Smooth muscle cell (in vitro differentiated cells): Measurements from ENCODE around the gene HTD2. TPM values are rescaled to one million over a fixed set of nuclear protein-coding genes. Genes with fewer than 3 reads are reported as not detected.

Source experiments
- DNase-seq: peaks from one replicate; lab custom pipeline; 2025; ENCODE audit not compliant: unreplicated experiment; lab: John Stamatoyannopoulos, UW
- H2AFZ ChIP-seq: fragments of 200-600 bp; sonication (generic); 2 replicates; pipeline ENCODE4 v1.6.0; 2016; ENCODE audit warnings: antibody characterized with exemption, low read depth, mild to moderate bottlenecking
- H3F3A ChIP-seq: fragments of 200-600 bp; sonication (generic); 2 replicates; pipeline ENCODE4 v1.6.0; 2017; ENCODE audit warnings: antibody characterized with exemption, low read depth
- H3K27ac ChIP-seq: fragments of 200-600 bp; sonication (generic); 2 replicates; pipeline ENCODE4 v1.5.1; 2016; ENCODE audit warnings: low read depth, mild to moderate bottlenecking
- H3K27me3 ChIP-seq: fragments of 200-600 bp; sonication (generic); 2 replicates; pipeline ENCODE4 v1.6.1; 2016; ENCODE audit warnings: low read depth, mild to moderate bottlenecking
- H3K36me3 ChIP-seq: fragments of 200-600 bp; sonication (generic); 2 replicates; pipeline ENCODE4 v1.5.1; 2016; ENCODE audit warnings: low read depth
- H3K4me1 ChIP-seq: fragments of 200-600 bp; sonication (generic); 2 replicates; pipeline ENCODE4 v1.5.1; 2016; ENCODE audit warnings: low read depth
- H3K4me2 ChIP-seq: fragments of 200-600 bp; sonication (generic); 2 replicates; pipeline ENCODE4 v1.6.0; 2016; ENCODE audit warnings: mild to moderate bottlenecking
- H3K4me3 ChIP-seq: fragments of 200-600 bp; sonication (generic); 2 replicates; pipeline ENCODE4 v1.5.1; 2016; ENCODE audit warnings: mild to moderate bottlenecking
- H3K79me2 ChIP-seq: fragments of 200-600 bp; sonication (generic); 2 replicates; pipeline ENCODE4 v1.6.0; 2016; ENCODE audit warnings: low read depth, mild to moderate bottlenecking
- H3K9ac ChIP-seq: fragments of 200-600 bp; sonication (generic); 2 replicates; pipeline ENCODE4 v1.6.0; 2016; ENCODE audit warnings: low read depth
- H3K9me3 ChIP-seq: fragments of 200-600 bp; sonication (generic); replicated peaks from 2 replicates; pipeline ENCODE4 v1.5.1; 2016; ENCODE audit warnings: low read depth
- H4K20me1 ChIP-seq: fragments of 200-600 bp; sonication (generic); 2 replicates; pipeline ENCODE4 v1.6.0; 2016; ENCODE audit warnings: low read depth
- CTCF ChIP-seq: fragments of 200-600 bp; sonication (generic); IDR thresholded peaks from 2 replicates; pipeline ENCODE4 v1.5.1; 2017; ENCODE audit warnings: borderline replicate concordance, mild to moderate bottlenecking, antibody characterized with exemption; ENCODE audit not compliant: insufficient read depth, poor library complexity, severe bottlenecking
- WGBS: methylation state at CpG from one replicate; pipeline ENCODE4 v1.1.7; 2016; ENCODE audit warnings: low lambda C conversion rate; 5-methylcytosine and 5-hydroxymethylcytosine counted together
- polyA plus RNA-seq: library from polyadenylated mRNA; unstranded; fragments of >200 nt; fragmentation: Nextera tagmentation; extraction: Ambion mirVana; gene quantifications from 2 replicates; pipeline ENCODE4 v1.2.1, GENCODE V29; 2016
- total RNA-seq: library from RNA; depleted of rRNA; stranded (reverse); fragments of >200 nt; gene quantifications from 2 replicates; pipeline ENCODE4 v1.2.3, GENCODE V29; 2014

Gene HTD2
- total RNA-seq (16.9 and 19.6 TPM in 2 replicates), polyA plus RNA-seq (19.4 and 19.7 TPM in 2 replicates)

DNA sequence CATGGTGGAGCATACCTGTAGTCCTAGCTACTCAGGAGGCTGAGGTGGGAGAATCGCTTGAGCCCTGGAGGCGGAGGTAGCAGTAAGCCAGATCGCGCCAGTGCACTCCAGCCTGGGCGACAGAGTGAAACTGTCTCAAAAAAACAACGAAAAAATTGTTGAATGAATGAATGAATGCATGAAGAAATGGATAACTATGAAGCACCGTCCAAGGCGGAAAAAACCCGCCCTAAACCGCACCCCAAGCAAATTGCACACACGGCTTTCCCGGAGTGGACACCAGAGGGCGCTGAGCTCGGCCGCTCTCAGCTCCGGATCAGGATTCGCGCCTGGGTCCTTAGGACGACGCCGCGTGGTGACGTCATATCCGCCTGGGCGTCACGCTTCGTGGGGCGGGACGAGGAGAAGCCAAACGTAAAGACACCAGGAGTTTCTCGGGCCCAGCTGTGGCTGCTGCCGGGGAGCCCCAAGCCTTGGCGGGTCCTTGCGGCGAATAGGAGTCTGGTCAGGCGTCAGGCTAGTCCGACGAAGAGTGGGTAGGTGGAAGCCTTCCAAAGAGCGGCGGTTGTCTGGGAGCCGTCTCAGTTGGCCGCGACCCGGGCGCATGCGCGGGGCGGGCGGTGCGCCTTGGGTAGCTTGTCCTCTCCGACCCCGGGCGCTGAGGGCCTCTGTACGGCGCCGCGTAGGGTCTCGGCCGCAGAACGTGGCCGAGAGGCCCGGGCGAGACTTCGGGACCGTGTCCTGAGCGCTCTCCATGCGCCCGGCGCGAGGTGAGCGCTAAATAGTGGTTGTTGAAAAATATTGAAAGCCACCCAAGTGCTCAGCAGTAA is at the start of gene HTD2, which contains the start of gene RPP14:
Gene HTD2 (plus strand): TSS at position 639 of the 830 bp plus-strand sequence. CDS start 11,094 bp downstream, outside the sequence.
Gene RPP14 (plus strand): TSS at position 364 of the 830 bp plus-strand sequence. CDS start 4,085 bp downstream, outside the sequence.
- H3F3A ChIP-seq: no peaks in the 10 kb centered on the region
- H3K9ac ChIP-seq: peak within 1 kb of the TSS; percentile 98
- H3K36me3 ChIP-seq: no peaks in the 10 kb centered on the region
- peak within 1 kb of the TSS; percentile 99 for H3K27ac ChIP-seq
- peak within 1 kb of the TSS; percentile 89 for H2AFZ ChIP-seq
- peaks cover 3% of the 10 kb centered on the region for H3K27me3 ChIP-seq
- no peaks in the 10 kb centered on the region for H3K9me3 ChIP-seq
- H4K20me1 ChIP-seq: peaks cover 39% of the 10 kb centered on the region
- H3K4me3 ChIP-seq: peak within 1 kb of the TSS; percentile 92
- peaks cover 13% of the 10 kb centered on the region for H3K4me1 ChIP-seq
- peak within 1 kb of the TSS; percentile 95 for H3K4me2 ChIP-seq
- peak; percentile 94 for TF ChIP-seq CTCF
- peak; percentile 98 for DNase-seq
- WGBS: 6% methylated on average over 64 of the region's 71 CpGs
- H3K79me2 ChIP-seq: peaks cover 44% of the 10 kb centered on the region

GRCh38 chr3:58258392-58259055 is 47.8 kb upstream of the HTD2 start:
- Histone ChIP-seq H4K20me1 (no peaks in the 10 kb centered on the region), H3K79me2 (no peaks in the 10 kb centered on the region)
- WGBS: 88% methylated on average over 10 of the region's 10 CpGs

DNA sequence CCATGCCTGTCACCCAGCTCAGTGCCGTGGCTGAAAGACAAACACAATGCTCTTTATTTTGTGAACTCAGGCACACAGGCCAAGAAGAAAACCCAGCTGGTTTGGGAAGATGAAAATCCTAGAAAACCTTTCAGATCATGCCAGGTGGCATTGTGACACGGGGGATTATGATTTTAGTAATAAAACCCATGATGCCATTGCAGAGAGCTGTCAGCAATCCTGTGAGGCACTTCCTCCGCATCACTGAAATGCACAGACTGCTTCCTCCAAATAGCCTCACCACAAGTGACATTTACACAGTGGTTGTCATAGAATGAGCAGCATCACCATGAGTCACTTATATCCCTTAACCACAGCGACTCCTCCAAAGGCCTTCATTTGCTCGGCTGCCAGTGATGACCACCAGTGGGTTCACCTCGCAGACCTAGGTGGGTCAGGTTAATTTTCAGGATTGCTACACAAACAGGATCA is 46.0 kb upstream of the HTD2 start:
- Histone ChIP-seq H3K9me3 (no peaks in the 10 kb centered on the region), H3K4me2 (no peak overlapping the region), H3K27ac (peak overlapping the region; percentile 69), H3K4me1 (peaks cover 20% of the 10 kb centered on the region), H3K9ac (peak overlapping the region; percentile 46), H3K79me2 (no peaks in the 10 kb centered on the region), H3F3A (no peaks in the 10 kb centered on the region), H3K27me3 (no peaks in the 10 kb centered on the region), H3K4me3 (no peak overlapping the region), H2AFZ (no peak overlapping the region), H4K20me1 (no peaks in the 10 kb centered on the region), H3K36me3 (no peaks in the 10 kb centered on the region)
- no peak for DNase-seq
- WGBS: 59% methylated on average over 6 of the region's 6 CpGs
- TF ChIP-seq CTCF: no peak

More at GRCh38 chr3:58258392-58259055, 47.8 kb upstream of the HTD2 start:
- Histone ChIP-seq H3K4me3 (no peak overlapping the region), H3F3A (no peaks in the 10 kb centered on the region), H3K27ac (no peak overlapping the region), H3K4me1 (peaks cover 20% of the 10 kb centered on the region), H2AFZ (no peak overlapping the region), H3K4me2 (no peak overlapping the region), H3K9me3 (no peaks in the 10 kb centered on the region), H3K9ac (no peak overlapping the region), H3K36me3 (no peaks in the 10 kb centered on the region), H3K27me3 (no peaks in the 10 kb centered on the region)
- TF ChIP-seq CTCF: no peak
- no peak for DNase-seq
